Activated CD4-positive, alpha-beta T cell treated with anti-CD3 and anti-CD28 coated beads, Interleukin-2, Interleukin-4, amounts not matched to agents 100 ng/mL and 50 ng/mL, durations not matched to agents 16 hours and 8 hours (primary cell): ENCODE measurements around the gene MRPL20.
"Not testable (repeated sequence)": the region's sequence is repeated elsewhere in the genome, so short reads cannot be mapped to it uniquely, and the experiment has no call there.

Experiments
- DNase-seq: peaks from one replicate; pipeline ENCODE4 v3.0.0-alpha.2; 2020; ENCODE audit warnings: low spot score

The MRPL20 gene

DNA sequence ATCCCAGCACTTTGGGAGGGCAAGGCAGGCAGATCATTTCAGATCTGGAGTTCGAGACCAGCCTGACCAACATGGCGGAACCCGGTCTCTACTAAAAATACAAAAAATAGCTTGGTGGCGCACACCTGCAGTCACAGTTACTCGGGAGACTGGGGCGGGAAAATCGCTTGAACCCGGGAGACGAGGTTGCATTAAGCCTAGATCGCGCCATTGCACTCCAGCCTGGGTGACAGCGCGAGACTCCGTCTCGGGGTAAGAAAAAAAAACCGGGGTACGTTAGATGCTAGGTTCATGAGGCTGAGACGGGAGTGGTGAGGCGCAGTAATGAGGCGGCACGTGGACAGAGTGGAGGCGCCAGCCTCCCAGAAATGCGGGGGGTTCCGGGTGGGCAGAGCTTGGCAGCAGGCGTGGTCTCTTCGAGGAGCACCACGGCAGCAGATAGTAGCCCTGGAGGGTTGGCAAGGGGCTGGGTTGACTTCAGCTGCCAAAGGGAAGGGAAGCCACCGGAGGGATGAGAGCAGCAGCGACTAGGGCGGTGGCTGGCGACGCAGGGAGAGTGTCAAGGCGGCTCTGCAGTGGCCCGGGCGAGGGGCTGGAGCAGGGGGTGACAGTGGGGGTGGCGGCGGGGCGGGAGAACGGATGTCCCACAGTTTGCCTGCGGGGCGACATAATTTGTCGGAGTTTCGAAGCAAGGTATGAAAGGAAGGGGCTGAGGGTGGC lies 832 bp downstream of the MRPL20 start:
- no peak for DNase-seq

DNA sequence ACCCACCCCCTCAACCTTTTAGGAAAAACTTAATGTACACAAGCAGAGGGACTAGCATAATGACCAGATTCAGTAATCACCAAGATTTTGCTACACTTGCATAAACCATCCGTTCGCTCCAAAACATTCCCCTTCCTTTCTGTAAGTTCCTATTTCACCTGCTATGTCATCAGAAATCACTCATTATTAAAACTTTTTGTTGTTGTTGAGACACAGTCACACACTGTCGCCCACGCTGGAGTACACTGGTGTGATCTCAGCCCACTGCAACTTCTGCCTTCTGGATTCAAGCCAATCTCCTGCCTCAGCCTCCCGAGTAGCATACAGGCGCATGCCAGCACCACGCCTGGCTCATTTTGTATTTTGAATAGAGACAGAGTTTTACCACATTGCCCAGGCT lies 3.4 kb downstream of the MRPL20 start:
- no peak for DNase-seq

DNA sequence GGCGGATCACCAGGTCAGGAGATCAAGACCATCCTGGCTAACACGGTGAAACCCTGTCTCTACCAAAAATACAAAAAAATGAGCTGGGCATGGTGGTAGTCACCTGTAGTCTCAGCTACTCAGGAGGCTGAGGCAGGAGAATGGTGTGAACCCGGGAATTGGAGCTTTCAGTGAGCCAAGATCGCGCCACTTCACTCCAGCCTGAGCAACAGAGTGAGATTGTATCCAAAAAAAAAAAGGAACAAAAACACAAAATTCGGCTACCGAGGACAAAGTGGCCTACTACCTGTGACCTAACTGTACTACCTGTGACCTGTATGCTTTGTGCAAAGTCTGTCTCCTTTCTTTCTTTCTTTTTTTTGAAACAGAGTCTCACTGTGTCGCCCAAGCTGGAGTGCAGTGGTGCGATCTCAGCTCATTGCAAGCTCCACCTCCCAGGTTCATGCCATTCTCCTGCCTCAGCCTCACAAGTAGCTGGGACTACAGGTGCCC lies 4.1 kb downstream of the MRPL20 start:
- DNase-seq: not testable (repeated sequence)

DNA sequence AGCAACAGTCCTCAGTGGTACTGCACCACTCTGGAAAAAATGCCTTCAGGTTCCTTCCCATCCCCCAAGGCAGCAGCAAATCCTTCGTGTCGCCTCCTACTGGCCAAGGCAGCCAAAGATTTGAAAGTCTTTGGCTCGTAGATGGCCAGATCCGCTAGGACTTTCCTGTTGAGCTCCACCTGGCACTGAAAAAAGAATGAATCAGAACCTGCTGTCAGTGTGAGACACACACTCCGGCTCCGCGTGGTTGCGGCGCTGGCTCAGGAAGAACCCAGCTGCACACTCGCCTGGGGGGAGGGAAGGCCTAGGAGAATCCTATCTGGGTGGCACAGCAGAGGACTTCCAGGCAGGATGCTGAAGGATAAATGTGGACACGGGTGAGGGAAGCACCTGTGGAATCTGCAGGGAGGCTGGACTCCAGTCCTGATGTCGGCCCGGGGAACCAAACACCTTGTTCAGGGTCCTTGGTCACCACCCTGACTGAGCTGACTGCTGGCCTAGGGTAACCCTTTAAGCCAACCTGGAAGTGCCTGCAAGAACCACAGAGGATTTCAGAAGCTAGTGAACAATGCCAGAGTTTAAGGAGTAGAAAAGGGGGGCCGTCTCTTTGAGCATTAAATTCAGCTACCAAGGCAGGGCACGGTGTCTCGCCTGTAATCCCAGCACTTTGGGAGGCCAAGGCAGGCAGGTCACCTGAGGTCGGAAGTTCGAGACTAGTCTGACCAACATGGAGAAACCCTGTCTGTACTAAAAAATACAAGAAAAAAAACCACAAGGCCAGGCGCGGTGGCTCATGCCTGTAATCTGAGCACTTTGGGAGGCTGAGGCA lies 4.8 kb downstream of the MRPL20 start:
- DNase-seq: peak; percentile 56

DNA sequence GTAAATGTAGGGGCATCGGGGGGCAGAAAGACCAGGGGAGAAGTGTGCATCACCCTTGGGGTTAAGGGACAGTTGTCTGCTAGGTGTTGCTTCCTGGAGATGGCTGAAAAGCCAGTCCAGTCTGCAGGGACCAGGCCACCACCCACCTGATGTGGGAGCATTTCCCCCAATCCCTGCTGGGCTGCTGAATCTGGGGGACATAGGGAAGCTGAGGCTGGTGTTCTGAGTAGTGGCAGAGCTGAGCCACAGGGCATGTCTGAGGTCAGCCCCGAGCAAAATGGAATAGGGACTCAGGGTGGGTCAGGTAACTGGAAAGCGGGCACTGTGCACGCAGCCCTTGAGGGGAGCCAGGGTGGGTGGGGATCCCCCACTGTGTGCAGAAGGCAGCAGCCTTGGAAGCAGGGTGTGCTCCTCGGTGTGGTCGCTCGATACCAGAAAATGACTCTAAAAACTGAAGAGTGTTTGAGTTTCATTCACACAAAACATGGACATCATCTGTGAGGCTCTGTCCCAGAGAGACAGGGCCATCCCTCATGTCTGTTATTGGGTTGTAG lies 5.6 kb downstream of the MRPL20 start:
- DNase-seq: no peak

DNA sequence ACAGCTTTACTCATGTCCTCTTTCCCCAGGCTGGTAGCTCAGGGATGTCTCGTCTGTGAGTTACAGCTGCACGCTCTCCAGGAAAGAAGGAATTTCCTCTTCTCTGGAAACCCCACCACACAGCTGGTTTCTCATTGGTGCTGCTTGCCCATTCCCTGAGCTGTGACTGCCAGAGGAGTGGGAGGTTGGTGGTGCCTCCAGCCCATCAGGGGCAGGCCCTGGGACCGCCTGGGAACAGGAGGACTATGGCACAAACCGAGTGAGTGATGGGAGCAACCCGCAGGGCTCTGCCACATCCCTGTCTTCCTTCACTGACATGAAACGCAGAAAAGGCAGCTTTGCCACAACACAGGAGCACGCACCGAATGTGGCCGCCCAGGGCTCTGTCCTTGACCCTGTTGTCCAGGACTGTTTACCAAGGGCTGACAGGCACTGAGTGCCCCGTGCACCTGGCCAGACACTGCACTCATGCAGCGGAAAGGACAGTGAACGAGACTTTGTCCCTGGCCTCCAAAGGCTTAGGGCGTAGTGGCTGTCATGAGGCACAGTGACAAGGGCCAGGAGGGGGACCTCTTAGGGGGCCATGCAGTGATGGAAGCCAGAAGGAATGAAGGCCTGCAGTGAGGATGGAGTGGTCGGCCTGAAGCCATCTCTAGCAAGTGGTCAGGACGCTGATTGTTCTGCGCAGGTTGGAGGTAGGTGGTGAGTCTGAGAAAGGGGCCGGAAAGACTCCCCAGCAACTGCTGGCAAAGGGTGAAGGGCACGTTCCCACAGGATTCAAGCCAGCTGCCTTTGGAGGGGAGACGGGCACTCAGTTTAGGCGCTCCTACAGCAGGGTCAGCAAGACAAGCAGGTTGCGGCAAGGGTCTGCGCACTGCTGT lies 6.3 kb downstream of the MRPL20 start:
- no peak for DNase-seq

DNA sequence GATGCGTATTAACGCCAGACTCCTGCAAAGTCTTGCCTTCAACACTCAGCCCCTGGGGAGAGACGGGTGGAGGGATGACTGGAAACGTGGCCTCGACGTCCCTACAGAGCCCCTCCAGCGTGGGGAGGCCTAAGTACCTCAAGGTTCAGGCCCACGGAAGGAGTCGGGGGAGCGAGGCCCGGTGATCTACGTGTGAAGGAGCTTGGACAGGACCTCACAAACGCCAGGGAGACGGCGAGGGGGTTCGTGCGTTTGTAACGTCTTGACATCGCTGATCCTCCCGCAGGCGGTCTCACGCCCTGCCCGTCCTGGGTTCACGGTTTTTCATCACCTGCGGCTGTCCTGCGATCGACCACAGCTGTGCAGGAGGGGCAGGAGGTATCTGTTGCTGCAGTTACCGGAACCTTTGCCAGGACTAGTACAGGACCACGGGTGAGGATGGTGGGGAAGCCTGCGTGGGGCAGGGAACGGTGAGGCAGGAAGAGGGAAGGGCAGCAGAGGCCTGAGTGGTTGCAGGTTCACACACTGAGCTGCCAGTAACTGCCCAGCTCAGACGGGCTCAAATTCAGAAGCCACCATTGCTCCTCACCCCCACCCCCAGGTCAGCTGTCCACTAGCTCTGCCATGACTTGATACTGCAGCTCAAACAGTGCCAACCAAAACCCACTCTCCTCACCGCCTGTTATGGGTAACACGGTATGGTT lies 7.1 kb downstream of the MRPL20 start:
- no peak for DNase-seq

DNA sequence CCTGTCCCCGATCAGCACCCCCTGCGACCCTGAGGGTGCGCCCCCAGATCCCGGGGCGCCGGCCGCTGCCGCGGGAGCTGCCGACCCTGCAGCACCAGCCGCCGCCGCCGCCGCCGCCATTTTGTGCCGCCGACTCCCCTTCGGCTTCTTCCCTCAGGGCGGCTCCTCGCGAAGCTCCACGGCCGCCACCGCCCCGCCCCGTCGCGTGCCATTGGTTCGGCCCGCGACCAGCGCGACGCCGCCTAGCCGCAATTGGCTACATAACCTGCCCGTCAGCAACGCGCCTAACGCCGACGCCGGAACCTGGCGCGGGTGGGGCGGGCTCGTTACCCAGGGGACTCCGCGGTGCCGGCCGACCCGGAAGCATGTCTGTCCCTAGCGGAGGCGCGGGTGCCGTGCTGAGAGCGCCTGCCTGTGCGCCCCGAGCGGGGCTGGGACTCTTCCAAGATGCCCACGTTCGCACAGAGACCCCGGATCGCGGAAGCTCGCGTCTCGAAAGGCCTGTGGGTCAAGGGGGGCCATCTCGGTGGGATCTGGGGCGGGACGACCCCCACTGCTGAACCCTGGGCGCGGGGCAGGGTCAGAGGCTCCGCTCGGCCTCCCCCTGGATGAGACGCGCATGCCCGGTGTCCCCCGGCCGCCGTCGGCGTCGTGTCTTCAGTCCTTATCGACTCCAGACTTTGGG lies 7.8 kb downstream of the MRPL20 start, which contains the start of gene CCNL2:
CCNL2 (minus strand) TSS at position 149 of the 685 bp plus-strand sequence; CDS start at position 120, 29 bp downstream.
- peak; percentile 99 for DNase-seq

DNA sequence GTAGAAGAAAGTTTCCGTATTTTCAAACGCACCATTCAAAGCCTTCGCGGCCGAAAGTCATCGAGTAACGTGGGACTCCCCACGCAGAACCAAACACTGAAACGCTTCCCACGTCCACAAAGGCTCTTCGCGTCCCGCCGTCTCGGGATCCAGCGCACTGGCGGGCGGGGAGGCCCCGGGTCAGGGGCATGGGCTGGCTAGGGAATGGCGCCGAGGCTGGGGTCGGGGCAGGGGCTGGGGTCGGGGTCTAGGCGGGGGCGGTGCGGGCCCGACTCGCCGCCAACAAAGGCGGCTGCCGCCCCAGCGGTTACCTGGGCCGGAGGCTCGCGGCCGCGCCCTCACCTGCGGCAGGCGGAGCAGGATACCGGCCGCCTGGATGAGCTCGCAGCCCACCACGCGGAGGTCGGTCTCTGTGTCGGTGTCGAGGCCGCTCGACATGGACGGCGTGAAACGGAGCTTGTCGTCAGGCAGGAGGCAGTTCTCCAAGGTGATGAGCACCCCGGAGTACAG lies 8.4 kb downstream of the MRPL20 start:
- DNase-seq: no peak

DNA sequence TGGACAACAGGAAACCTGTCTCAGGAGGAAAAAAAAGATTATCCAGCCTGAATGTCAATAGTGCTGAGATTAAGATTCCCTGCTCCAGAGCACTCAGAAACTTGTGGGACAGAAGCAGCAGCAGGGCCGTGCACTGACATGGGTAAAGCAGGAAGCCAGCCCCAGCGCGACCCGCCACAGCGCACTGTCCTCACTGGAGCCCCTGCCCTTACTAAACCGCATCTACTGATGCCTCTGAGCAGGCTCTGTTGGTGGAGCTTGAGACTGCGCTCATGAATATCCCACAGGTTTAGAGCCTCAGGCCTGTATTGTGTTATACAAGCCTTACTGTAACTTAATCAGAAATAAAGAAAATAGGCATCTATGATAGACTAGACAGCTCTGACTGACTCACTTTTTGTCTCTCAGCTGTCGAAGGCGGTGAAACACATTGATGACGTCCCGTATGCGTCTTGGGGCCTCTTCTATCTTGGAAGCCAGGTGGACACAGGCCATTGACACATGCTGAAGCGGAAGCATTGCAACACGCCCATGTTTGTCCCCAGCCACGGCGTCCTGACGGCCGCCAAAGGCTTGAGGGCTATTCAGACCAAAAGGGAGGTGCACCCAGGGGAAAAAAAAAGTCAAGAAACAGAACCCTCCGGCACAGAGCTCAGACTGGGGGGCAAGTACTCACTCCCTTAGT lies 9.1 kb downstream of the MRPL20 start:
- DNase-seq: no peak

DNA sequence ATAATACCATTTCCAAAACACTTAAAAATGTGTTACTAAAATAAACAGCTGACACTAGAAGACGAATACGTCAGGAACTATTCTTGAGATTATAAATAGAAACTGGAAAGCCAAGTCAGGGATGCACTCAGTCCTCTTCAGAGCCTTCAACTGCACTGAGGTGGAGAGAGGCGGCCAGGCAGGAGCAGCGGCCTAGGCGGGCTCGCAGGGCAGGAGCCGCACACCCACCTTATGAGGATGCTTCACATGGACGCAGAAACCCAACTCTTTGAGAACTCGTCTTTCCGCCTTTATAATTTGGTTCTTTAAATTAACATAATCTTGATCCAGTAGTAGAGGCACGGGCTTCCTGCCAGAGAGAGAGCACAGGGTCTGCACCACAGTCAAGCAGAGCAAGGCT lies 11.9 kb downstream of the MRPL20 start:
- no peak for DNase-seq

DNA sequence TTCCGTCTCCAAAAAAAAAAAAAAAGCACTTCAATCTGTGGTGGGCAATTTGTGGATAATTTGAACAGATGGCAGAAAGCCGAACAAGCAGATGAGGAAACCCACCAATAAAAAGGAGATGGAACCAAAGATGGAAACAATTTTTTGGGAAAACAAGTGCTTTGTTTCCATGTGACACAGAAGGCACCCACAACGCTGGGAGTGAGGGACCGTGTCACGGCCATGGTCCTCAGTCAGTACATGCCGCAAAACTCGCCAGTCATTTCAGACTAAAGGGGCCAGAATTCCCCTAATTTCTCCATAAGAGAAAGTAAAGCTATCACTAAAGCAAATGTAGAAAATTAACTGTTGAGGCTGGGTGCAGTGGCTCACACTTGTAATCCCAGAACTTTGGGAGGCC lies 13.0 kb downstream of the MRPL20 start:
- DNase-seq: no peak

DNA sequence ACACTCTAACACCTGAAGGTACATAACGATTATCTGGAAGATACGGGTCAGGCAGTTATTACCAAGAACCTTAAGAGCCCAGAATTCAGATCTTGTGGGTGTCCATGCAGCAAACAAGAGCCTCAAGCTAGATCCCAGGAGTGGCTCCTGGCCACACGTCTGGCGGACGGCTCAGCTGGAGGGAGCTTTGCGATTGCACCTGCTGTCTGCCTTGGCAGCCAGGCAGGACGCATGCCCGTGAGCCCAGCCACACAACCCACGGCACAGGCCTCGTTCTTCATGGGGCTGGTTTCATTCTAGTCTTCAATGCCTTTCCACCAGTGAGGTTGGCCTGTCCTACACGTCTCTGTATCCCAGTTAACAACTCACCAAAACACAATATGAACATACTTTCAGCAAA lies 13.7 kb downstream of the MRPL20 start:
- DNase-seq: no peak

DNA sequence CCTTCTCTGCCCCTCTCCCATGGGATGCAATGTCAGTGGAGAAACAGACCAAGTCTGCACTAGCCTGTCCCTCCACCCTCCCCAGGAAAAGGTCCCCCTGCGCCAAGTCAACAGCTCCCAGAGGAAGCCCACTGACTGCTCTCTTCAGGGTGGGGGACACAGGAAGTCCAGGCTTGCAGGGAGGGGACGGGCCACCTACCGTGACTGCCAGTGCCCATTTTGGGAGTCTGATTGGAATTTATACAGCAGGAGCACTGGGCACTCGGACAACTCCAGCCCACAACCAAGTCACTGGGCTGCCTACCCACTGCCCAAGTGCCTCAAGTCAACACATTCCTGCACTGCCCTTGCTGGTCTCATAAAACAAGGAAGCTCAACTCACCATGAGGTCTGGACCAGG lies 14.1 kb downstream of the MRPL20 start:
- no peak for DNase-seq

DNA sequence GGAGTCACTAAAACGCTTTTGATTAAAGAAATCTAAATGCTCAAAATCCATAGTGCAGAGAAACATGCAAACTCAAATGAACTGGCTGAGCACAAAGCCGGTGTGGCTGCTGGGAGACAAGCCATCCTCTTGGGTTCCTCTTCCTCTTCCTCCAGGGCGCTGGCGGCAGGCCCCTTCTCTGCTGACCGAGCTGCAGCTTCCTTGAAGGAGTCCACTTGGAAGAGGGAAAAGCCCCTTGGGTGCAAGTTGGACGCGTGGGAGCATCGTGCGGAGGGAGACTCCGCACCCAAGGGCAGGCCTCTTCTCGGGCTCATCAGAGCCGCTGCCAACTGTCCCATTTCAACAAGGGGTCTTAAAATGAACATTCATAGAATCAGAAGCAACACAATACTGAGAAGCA lies 15.9 kb downstream of the MRPL20 start:
- no peak for DNase-seq

DNA sequence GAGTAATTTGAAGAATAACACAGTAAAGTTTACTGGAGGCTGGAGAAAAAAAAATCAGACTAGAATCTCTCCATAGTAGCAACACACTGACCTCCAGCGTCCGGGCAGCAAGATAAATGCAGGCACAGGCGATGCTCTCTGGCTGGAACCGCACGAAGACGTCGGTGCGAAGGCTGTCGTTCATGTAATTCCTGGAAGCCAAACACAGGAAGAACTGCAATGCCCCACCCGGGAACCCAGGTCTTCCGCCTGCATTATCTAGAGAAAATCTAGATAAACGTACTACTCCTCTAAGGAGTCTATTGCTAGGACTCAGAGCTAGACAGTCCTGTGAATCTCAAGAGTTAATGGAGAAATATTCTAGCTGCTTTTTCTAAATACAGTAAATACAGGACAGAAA lies 16.4 kb downstream of the MRPL20 start:
- DNase-seq: no peak

DNA sequence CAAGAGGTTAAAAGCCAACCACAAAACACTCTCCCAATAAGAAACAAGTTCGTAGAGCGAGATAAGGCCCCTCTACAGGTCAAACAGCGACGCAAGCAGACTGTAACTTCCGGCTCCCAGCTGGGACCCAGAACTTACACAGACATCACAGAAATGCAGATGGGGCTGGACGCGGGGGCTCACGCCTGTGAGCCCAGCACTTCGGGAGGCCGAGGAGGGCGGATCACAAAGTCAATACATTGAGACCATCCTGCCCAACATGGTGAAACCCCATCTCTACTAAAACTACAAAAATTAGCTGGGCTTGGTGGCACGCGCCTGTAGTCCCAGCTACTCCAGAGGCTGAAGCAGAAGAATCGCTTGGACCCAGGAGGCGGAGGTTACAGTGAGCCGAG lies 19.0 kb downstream of the MRPL20 start:
- DNase-seq: no peak

DNA sequence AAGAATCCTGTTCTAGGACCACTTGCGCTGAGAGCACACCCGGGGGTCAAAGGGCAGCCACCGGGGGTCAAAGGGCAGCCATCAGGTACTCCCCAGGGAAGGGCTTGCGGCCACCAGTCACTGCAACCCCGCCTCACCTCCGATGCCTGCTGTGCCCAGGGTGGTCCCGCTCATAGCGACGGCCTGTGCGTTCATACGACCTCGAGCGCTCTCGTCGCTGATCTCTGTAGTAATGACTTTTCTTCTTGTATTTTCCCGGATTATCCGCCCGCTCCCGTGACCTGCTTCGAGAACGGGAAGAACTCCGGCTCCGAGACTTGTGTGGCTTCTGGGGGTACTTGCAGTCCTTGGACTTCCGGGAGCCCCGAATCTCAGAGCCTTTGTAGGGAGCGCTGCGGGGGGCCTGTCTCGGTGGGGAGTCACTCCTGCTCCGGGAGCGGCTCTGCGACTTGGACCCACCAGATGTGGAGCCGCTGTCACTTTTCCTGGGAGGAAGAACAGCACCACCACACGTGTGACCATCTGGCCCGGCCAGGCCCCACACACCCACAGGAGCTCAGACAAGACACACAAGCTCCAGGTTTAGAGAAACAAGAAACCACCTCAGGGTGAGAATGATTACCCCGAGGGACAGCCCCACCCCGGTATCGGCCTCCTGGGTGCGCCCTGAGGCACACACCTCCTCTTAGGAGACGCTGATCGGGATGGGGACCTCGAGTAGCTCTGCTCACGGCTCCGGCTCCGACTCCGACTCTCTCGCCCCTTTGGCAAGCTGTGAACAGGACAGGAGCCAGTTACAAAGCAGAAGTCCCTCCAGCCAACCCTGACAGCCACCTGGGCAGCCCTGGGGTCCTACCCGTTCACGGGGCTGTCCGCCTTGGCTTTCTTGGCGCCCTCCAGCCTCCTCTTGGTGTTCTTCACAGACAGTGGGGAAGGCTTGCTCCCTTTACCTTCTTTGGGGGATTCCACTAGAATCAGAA lies 19.7 kb downstream of the MRPL20 start:
- no peak for DNase-seq

DNA sequence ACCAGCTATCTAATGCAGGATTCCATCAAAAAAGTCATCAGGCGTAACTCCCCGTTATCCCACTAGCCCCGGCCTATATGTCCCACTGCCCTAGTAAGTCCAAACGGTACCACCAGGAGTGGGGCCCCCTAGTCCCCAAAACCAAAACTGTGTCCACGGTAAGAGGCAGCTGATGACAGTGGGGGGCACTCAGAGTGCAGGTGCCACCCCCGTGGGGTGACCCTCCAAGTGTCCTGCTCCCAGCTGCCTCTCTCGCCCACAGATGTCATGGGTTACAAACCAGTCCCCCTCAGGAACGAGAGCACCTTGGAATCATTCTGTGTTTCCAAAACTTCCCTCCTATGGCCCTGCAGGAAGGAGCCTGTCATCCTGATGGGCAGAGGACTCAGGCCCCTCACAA lies 21.2 kb downstream of the MRPL20 start:
- DNase-seq: no peak
